HepG2 (cell line): ENCODE data around the gene HYOU1. TPM values are rescaled to one million over a fixed set of nuclear protein-coding genes. Genes with fewer than 3 reads are reported as not detected.

ENCODE experiments used
- HDAC1 ChIP-seq: sonication (generic); formaldehyde crosslinking; IDR thresholded peaks from 2 replicates; pipeline ENCODE4 v1.5.1; 2020; ENCODE audit warnings: mild to moderate bottlenecking, missing genetic modification reagents
- JUNB ChIP-seq: sonication (generic); formaldehyde crosslinking; IDR thresholded peaks from 2 replicates; pipeline ENCODE4 v1.8.0; 2022; ENCODE audit warnings: missing genetic modification reagents, mild to moderate bottlenecking, borderline replicate concordance
- KDM2A ChIP-seq: sonication (generic); formaldehyde crosslinking; IDR thresholded peaks from 2 replicates; pipeline ENCODE4 v1.4.0; 2020; ENCODE audit warnings: low read depth, missing genetic modification reagents, borderline replicate concordance
- LRRFIP1 ChIP-seq: sonication (generic); formaldehyde crosslinking; conservative IDR thresholded peaks from 2 replicates; pipeline ENCODE4 v1.4.0; 2020; ENCODE audit warnings: missing genetic modification reagents
- MAF1 ChIP-seq: sonication (generic); formaldehyde crosslinking; IDR thresholded peaks from 2 replicates; pipeline ENCODE4 v1.5.0; 2020; ENCODE audit warnings: missing genetic modification reagents, borderline replicate concordance
- MED1 ChIP-seq: sonication (generic); formaldehyde crosslinking; IDR thresholded peaks from 2 replicates; pipeline ENCODE4 v1.4.0; 2020; ENCODE audit warnings: missing genetic modification reagents
- NCOR1 ChIP-seq: fragments of 200-600 bp; sonication (generic); IDR thresholded peaks from 2 replicates; pipeline ENCODE4 v1.7.0; 2017; ENCODE audit warnings: antibody characterized with exemption, low read length, borderline replicate concordance
- SIN3B ChIP-seq: fragments of 150-350 bp; IDR thresholded peaks from 2 replicates; pipeline ENCODE4 v1.6.1; 2014; ENCODE audit warnings: low read length
- SNAPC5 ChIP-seq: sonication (generic); formaldehyde crosslinking; IDR thresholded peaks from 2 replicates; pipeline ENCODE4 v1.8.1; 2023; ENCODE audit warnings: mild to moderate bottlenecking, missing genetic modification reagents, borderline replicate concordance
- SSRP1 ChIP-seq: IDR thresholded peaks from 2 replicates; pipeline ENCODE4 v1.6.1; 2016; ENCODE audit warnings: control low read depth
- TFDP1 ChIP-seq: IDR thresholded peaks from 2 replicates; pipeline ENCODE4 v1.6.1; 2016; ENCODE audit warnings: missing compliant biosample characterization, missing genetic modification reagents, borderline replicate concordance
- ZBTB38 ChIP-seq: sonication (generic); formaldehyde crosslinking; IDR thresholded peaks from 2 replicates; pipeline ENCODE4 v1.5.1; 2020; ENCODE audit warnings: mild to moderate bottlenecking, missing genetic modification reagents
- ZBTB42 ChIP-seq: sonication (generic); formaldehyde crosslinking; IDR thresholded peaks from 2 replicates; pipeline ENCODE4 v1.5.0; 2020; ENCODE audit warnings: mild to moderate bottlenecking, missing genetic modification reagents
- ZKSCAN5 ChIP-seq: sonication (generic); formaldehyde crosslinking; IDR thresholded peaks from 2 replicates; pipeline ENCODE4 v1.5.1; 2020; ENCODE audit warnings: mild to moderate bottlenecking, missing genetic modification reagents
- ZKSCAN8 ChIP-seq: IDR thresholded peaks from 2 replicates; pipeline ENCODE4 v1.6.1; 2016; ENCODE audit warnings: borderline replicate concordance, missing genetic modification reagents, missing compliant biosample characterization
- ZNF10 ChIP-seq: sonication (generic); formaldehyde crosslinking; IDR thresholded peaks from 2 replicates; pipeline ENCODE4 v1.4.0; 2020; ENCODE audit warnings: mild to moderate bottlenecking, low read depth, missing genetic modification reagents, borderline replicate concordance
- ZNF350 ChIP-seq: sonication (generic); formaldehyde crosslinking; IDR thresholded peaks from 2 replicates; pipeline ENCODE4 v1.4.0; 2020; ENCODE audit warnings: mild to moderate bottlenecking, low read depth, missing genetic modification reagents, borderline replicate concordance
- ZNF362 ChIP-seq: sonication (generic); formaldehyde crosslinking; IDR thresholded peaks from 2 replicates; pipeline ENCODE4 v1.4.0; 2020; ENCODE audit warnings: missing genetic modification reagents, mild to moderate bottlenecking, borderline replicate concordance
- ZNF441 ChIP-seq: sonication (generic); formaldehyde crosslinking; IDR thresholded peaks from 2 replicates; pipeline ENCODE4 v1.7.0; 2021; ENCODE audit warnings: missing genetic modification reagents, borderline replicate concordance
- ZNF501 ChIP-seq: sonication (generic); formaldehyde crosslinking; IDR thresholded peaks from 2 replicates; pipeline ENCODE4 v1.5.1; 2020; ENCODE audit warnings: mild to moderate bottlenecking, moderate library complexity, missing genetic modification reagents
- ZNF503 ChIP-seq: sonication (generic); formaldehyde crosslinking; IDR thresholded peaks from 2 replicates; pipeline ENCODE4 v1.4.0; 2020; ENCODE audit warnings: missing genetic modification reagents
- ZNF598 ChIP-seq: sonication (generic); formaldehyde crosslinking; IDR thresholded peaks from 2 replicates; pipeline ENCODE4 v1.5.1; 2020; ENCODE audit warnings: mild to moderate bottlenecking, missing genetic modification reagents, borderline replicate concordance
- ZNF709 ChIP-seq: sonication (generic); formaldehyde crosslinking; IDR thresholded peaks from 2 replicates; pipeline ENCODE4 v1.5.0; 2020; ENCODE audit warnings: mild to moderate bottlenecking, missing genetic modification reagents
- ZNF768 ChIP-seq: sonication (generic); formaldehyde crosslinking; IDR thresholded peaks from 2 replicates; pipeline ENCODE4 v1.4.0; 2020; ENCODE audit warnings: missing genetic modification reagents
- polyA plus RNA-seq, 8 experiments: library from polyadenylated mRNA; depleted of rRNA in 3 of 8; stranded (reverse) in 7 of 8; unstranded in 1 of 8; fragments of >200 nt; fragmentation: Illumina TruSeq in 4 of 8; extraction: Trizol in 4 of 8; gene quantifications; 2 replicates each; pipeline versions ENCODE4 v1.2.1 to v1.2.3, GENCODE V29; 2011 to 2016; ENCODE audit warnings: low read depth in 4 of 8, missing spikeins in 1 of 8, mixed read lengths in 1 of 8; ENCODE audit not compliant: insufficient read depth in 1 of 8
- total RNA-seq, 5 experiments: library from RNA; depleted of rRNA; stranded (reverse); fragments of >200 nt; fragmentation: Illumina TruSeq; extraction: Trizol; gene quantifications; 2 replicates each; pipeline ENCODE4 v1.2.3, GENCODE V29; 2016; ENCODE audit warnings: low read depth in 1 of 5

Gene HYOU1
- total and polyA plus RNA-seq, 2 of the 13 experiments (the other 11 are each of a cell fraction or from before 2014, with no cell fraction given) = 127 to 155 TPM

- TF ChIP-seq KDM2A (CRISPR knock-in tag) (peak; percentile 54), ZBTB42 (CRISPR knock-in tag) (no peak), MAF1 (no peak), ZNF10 (no peak), ZNF501 (peak; percentile 88), JUNB (CRISPR knock-in tag) (no peak), ZKSCAN8 (CRISPR knock-in tag) (no peak), MED1 (CRISPR knock-in tag) (peak; percentile 6; the same call in 1 of the 2 replicates), ZNF362 (CRISPR knock-in tag) (0 out of 2 replicates have a peak, but pooled peaks have one; percentile 12), ZBTB38 (CRISPR knock-in tag) (no peak), NCOR1 (peak; percentile 52; the same call in 1 of the 2 replicates), TFDP1 (CRISPR knock-in tag) (peak; percentile 23; the same call in 1 of the 2 replicates), ZNF709 (peak; percentile 61; the same call in 1 of the 2 replicates), LRRFIP1 (CRISPR knock-in tag) (no peak), ZKSCAN5 (CRISPR knock-in tag) (no peak), ZNF503 (CRISPR knock-in tag) (0 out of 2 replicates have a peak, but pooled peaks have one; percentile 7), SNAPC5 (CRISPR knock-in tag) (peak; percentile 53; the same call in 1 of the 2 replicates), SSRP1 (CRISPR knock-in tag) (no peak), ZNF598 (CRISPR knock-in tag) (no peak), ZNF768 (no peak), ZNF441 (CRISPR knock-in tag) (no peak), SIN3B (peak; percentile 49; the same call in 1 of the 2 replicates), HDAC1 (CRISPR knock-in tag) (peak; percentile 73; the same call in 1 of the 2 replicates), ZNF350 (CRISPR knock-in tag) (no peak)
These were observed 44.9 kb upstream of the HYOU1 start, which contains the start of gene DPAGT1 (continued) for GRCh38 chr11:119101759-119102423.
